SJCRH30 (cell line): ENCODE data around the gene CADM2. TPM values are rescaled to one million over a fixed set of nuclear protein-coding genes. Genes with fewer than 3 reads are reported as not detected.
A peak's percentile ranks its signal among the peaks of the same experiment; 100 is the strongest.
"Not testable (repeated sequence)": the region's sequence is repeated elsewhere in the genome, so short reads cannot be mapped to it uniquely, and the experiment has no call there.

Source experiments
- DNase-seq, 2 experiments: peaks; one replicate each; pipeline ENCODE4 v3.0.0-alpha.2; 2015 to 2020
- H3K27ac ChIP-seq: fragments of 250-450 bp; sonication (Bioruptor Pico); 2 replicates; pipeline ENCODE4 v1.5.1; 2020; ENCODE audit warnings: mild to moderate bottlenecking, moderate library complexity
- H3K27me3 ChIP-seq: fragments of 250-450 bp; sonication (Bioruptor Pico); 2 replicates; pipeline ENCODE4 v1.5.1; 2020; ENCODE audit warnings: mild to moderate bottlenecking, moderate library complexity
- H3K36me3 ChIP-seq: fragments of 250-450 bp; sonication (Bioruptor Pico); 2 replicates; pipeline ENCODE4 v1.5.1; 2020; ENCODE audit warnings: mild to moderate bottlenecking, moderate library complexity
- H3K4me1 ChIP-seq: fragments of 250-450 bp; sonication (Bioruptor Pico); 2 replicates; pipeline ENCODE4 v1.5.1; 2020; ENCODE audit warnings: mild to moderate bottlenecking, moderate library complexity
- H3K4me3 ChIP-seq: fragments of 250-450 bp; sonication (Bioruptor Pico); 2 replicates; pipeline ENCODE4 v1.5.1; 2020; ENCODE audit warnings: mild to moderate bottlenecking, moderate library complexity
- H3K9me3 ChIP-seq: fragments of 250-450 bp; sonication (Bioruptor Pico); replicated peaks from 2 replicates; pipeline ENCODE4 v1.5.1; 2020; ENCODE audit warnings: mild to moderate bottlenecking, moderate library complexity
- total RNA-seq: library from RNA; depleted of rRNA; stranded (reverse); fragments of >200 nt; shearing (Covaris generic); gene quantifications from 2 replicates; pipeline ENCODE4 v1.2.3, GENCODE V29; 2014

CADM2 gene
- total RNA-seq, 1 experiment from 2014 or later = 20.8 TPM

DNA sequence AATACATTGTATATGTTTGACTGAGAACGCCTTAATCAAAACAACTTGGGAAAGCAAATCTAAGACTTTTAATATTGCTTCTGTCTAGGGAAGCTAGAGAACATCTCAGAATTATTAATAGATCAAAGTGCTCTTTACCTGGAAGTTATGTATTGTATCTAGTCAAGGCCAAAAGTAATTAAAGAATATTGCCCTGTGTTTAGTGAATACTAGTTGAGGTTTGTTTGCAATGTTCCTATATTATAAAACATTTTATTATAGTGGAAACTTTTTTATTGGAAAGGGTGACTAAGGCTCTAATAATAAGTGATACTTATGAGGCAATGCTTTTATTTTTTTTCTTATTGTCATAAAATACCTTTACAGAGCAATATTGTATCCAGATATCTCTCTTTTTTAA is 118.2 kb downstream of the CADM2 start:
- no peak for DNase-seq
- H3K9me3 ChIP-seq = no peaks in the 10 kb centered on the region
- no peak overlapping the region for H3K4me3 ChIP-seq
- no peaks in the 10 kb centered on the region for H3K27me3 ChIP-seq
- H3K36me3 ChIP-seq = no peaks in the 10 kb centered on the region
- H3K4me1 ChIP-seq = no peaks in the 10 kb centered on the region
- H3K27ac ChIP-seq = no peak overlapping the region

DNA sequence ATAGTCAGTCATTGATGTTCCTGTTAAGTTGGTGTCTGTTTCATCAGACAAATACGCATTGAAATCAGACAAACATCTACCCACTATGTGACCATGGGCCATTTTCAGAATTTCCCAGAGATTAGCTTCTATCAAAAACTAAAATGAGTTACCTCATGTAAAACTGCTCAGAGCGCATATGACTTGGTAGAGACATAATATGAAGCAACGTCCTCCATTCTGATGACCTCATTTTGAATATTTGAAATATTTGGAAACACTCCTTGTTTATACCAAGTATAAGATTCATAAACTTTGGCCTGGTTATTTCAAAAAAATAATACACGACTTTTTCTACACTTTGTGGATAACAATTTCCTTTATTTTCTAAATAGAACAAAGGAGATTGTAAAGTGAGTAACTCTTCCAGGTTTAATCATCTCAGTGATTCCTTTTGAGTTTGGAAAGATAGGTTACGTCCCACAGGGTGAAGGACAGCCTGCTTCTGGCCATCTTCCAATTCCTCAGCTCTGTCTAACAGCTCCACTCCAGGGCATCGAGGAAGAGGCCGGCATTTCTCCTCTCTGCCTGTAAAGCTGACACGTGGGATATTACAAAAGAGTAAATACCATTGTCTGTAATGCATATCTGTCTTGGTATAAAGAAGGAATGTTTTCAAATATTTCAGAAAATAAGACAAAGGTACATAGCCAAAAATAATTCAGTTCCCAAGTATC is 122.6 kb downstream of the CADM2 start:
- Histone ChIP-seq H3K9me3 (no peaks in the 10 kb centered on the region), H3K36me3 (no peaks in the 10 kb centered on the region), H3K27ac (no peak overlapping the region), H3K4me1 (no peaks in the 10 kb centered on the region), H3K4me3 (no peak overlapping the region), H3K27me3 (no peaks in the 10 kb centered on the region)
- peak; percentile 2 for DNase-seq

DNA sequence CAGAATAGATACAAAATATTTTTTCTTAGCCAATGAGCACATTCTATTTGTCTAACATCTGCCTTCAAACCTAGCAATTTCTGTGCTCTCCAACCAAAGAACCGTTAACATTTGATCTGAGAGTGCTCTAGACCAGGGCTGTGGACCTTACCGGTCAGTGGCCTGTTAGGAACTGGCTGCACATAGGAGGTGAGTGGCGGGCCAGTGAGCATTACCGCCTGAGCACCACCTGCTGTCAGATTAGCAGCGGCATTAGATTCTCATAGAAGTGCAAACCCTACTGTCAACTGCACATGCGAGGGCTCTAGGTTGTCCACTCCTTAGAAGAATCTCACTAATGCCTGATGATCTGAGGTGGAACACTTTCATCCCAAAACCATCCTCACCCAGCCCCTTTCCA is 131.7 kb downstream of the CADM2 start:
- H3K36me3 ChIP-seq = no peaks in the 10 kb centered on the region
- H3K27me3 ChIP-seq = no peaks in the 10 kb centered on the region
- no peak overlapping the region for H3K4me3 ChIP-seq
- no peak overlapping the region for H3K27ac ChIP-seq
- DNase-seq = no peak
- H3K9me3 ChIP-seq = no peaks in the 10 kb centered on the region; the same call in 1 of the 2 replicates
- H3K4me1 ChIP-seq = no peaks in the 10 kb centered on the region

DNA sequence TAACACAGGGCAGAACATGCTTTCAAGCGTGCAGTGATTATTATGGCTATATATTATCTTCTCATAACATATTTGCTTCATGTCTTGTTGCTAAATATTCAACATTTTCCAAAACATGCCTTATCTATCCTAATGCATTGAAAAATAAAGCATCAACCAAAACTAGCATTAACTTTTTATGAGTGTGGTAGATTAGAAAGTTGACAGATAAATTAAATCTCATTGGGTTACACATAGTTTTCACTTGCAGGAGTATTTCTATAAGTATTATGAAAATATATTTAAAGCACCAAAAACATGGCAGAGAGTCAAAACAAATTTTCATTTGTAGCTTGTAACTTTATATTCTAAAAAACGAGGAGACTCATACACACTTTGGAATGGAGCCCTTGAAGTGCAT is 141.5 kb downstream of the CADM2 start:
- Histone ChIP-seq H3K4me1 (no peaks in the 10 kb centered on the region), H3K9me3 (no peaks in the 10 kb centered on the region), H3K4me3 (no peak overlapping the region), H3K27ac (no peak overlapping the region), H3K27me3 (no peaks in the 10 kb centered on the region), H3K36me3 (no peaks in the 10 kb centered on the region)
- DNase-seq = no peak

DNA sequence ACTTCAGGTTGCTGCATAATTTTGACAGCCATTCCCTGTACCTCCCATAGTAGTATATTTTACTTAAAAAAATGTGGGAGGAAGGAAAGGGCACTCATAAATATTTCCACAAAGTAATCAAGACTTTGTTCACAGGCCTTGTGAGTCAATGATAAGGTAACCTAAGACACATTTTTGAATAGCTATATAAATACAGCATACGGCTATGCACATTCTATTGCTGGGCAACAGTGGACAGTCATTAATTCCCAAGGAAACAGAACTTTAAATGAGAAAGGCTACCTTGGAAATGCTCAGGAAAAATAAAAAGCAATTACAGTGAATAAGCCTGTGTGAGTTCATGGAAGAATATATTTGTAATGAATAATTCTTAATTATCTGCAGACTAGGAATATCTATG is 144.0 kb downstream of the CADM2 start:
- no peak for DNase-seq
- Histone ChIP-seq H3K4me1 (no peaks in the 10 kb centered on the region), H3K36me3 (no peaks in the 10 kb centered on the region), H3K9me3 (no peaks in the 10 kb centered on the region), H3K4me3 (no peak overlapping the region), H3K27ac (no peak overlapping the region), H3K27me3 (no peaks in the 10 kb centered on the region)

DNA sequence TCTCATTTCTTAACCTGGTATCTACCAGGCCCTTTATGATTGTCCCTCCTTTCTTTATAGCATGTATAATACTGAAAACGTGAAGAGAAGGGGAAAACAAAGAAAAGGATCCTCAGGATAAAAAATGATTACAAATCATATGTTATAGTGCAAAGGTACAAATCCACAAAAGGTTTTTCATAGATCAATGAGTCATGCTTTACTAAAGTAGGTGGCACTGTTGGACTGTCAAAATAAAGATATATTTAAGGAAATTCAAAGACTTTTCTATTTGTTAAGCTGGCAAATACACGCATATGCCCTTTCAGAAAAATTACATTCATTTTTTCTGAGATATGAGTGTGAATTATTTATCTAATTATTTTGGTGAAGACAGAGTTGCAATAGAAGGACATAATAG is 151.6 kb downstream of the CADM2 start:
- Histone ChIP-seq H3K9me3 (no peaks in the 10 kb centered on the region), H3K4me1 (no peaks in the 10 kb centered on the region), H3K27me3 (no peaks in the 10 kb centered on the region), H3K36me3 (no peaks in the 10 kb centered on the region), H3K4me3 (no peak overlapping the region), H3K27ac (no peak overlapping the region)
- no peak for DNase-seq

DNA sequence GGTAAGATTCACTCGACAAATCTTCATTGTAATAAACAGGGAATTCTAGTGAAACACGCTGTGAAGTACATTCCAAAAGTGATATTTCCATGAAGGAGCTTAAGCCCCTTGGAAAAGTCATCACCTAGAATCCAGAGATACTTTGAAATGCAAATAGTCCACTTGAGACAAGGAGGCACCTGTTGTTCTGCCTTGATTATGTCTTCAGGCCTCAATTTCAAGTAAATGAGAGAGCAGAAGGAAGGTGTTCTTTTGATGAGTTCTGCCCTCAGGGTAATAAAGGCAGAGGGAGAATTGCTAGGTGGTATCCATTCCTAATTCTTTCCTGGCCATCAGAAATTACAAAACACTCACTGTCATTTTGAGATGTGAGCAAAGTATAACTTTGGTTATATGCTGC is 162.1 kb downstream of the CADM2 start:
- Histone ChIP-seq H3K9me3 (no peaks in the 10 kb centered on the region), H3K4me1 (no peaks in the 10 kb centered on the region), H3K36me3 (no peaks in the 10 kb centered on the region), H3K27me3 (no peaks in the 10 kb centered on the region), H3K27ac (no peak overlapping the region), H3K4me3 (no peak overlapping the region)
- no peak for DNase-seq

DNA sequence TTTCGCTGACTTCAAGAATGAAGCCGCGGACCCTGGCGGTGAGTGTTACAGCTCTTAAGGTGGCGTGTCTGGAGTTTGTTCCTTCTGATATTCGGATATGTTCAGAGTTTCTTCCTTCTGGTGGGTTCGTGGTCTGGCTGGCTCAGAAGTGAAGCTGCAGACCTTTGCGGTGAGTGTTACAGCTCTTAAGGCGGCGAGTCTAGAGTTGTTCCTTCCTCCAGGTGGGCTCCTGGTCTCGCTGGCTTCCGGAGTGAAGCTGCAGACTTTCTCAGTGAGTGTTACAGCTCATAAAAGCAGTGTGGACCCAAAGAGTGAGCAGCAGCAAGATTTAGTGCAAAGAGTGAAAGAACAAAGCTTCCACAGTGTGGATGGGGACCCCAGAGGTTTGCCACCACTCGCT is 174.1 kb downstream of the CADM2 start:
- not testable (repeated sequence) for H3K36me3 ChIP-seq, H3K27me3 ChIP-seq, DNase-seq, H3K9me3 ChIP-seq, H3K4me3 ChIP-seq, H3K4me1 ChIP-seq, H3K27ac ChIP-seq

DNA sequence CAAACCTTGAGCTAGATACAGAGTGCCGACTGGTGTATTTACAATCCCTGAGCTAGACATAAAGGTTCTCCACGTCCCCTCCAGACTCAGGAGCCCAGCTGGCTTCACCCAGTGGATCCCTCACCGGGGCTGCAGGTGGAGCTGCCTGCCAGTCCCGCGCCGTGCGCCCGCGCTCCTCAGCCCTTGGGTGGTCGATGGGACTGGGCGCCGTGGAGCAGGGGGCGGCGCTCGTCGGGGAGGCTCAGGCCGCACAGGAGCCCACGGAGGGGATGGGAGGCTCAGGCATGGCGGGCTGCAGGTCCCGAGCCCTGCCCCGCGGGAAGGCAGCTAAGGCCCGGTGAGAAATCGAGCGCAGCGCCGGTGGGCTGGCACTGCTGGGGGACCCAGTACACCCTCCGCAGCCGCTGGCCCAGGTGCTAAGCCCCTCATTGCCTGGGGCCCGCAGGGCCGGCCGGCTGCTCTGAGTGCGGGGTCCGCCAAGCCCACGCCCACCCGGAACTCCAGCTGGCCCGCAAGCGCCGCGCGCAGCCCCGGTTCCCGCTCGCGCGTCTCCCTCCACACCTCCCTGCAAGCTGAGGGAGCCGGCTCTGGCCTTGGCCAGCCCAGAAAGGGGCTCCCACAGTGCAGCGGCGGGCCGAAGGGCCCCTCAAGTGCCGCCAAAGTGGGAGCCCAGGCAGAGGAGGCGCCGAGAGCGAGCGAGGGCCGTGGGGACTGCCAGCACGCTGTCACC is 175.1 kb downstream of the CADM2 start:
- not testable (repeated sequence) for H3K9me3 ChIP-seq, H3K36me3 ChIP-seq, H3K4me3 ChIP-seq, H3K4me1 ChIP-seq, H3K27me3 ChIP-seq, H3K27ac ChIP-seq, DNase-seq

DNA sequence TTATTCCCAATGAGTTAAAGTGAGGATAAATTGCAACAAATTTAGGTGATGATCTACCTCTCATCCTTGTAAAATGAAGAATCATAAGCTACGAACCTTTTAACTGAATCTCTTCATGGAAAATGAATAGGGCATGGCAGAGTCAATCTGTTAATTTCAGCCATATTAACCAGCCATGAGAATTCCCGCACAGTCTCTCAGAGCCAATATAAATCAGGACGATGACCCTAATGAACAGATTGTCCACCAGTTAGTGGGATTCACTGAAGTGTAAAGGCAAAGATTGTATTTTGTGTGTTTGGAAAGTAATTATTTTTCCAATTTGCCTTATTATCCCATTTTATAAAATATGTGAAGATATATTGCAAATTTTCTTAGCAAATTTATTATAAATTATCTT is 183.8 kb downstream of the CADM2 start:
- Histone ChIP-seq H3K4me3 (no peak overlapping the region), H3K4me1 (no peaks in the 10 kb centered on the region), H3K9me3 (no peaks in the 10 kb centered on the region), H3K27me3 (no peaks in the 10 kb centered on the region), H3K36me3 (no peaks in the 10 kb centered on the region), H3K27ac (no peak overlapping the region)
- DNase-seq = no peak

DNA sequence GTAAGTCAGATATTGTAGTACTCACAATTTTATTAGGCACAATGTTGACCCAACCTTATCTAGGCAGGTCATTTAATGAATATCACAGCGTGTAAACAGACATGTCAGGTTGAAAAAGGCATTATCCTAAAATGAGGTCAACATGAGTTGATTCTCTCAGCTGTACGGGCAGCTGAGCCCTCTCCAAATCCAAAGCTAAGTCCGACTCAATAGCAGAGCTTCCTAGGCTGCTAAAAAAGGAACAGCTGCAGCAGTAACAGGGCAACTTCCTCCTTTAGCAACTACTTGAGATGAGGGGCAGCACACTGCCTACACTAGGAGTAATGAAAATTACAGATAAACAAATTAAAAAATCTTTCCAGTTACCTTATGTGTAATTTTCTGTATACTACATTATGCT is 189.2 kb downstream of the CADM2 start:
- H3K4me3 ChIP-seq = no peak overlapping the region
- DNase-seq = peak; percentile 61 to 83
- H3K27ac ChIP-seq = peak overlapping the region; percentile 11
- no peaks in the 10 kb centered on the region for H3K36me3 ChIP-seq
- no peaks in the 10 kb centered on the region for H3K9me3 ChIP-seq
- H3K27me3 ChIP-seq = no peaks in the 10 kb centered on the region
- H3K4me1 ChIP-seq = peaks cover 6% of the 10 kb centered on the region; the same call in 1 of the 2 replicates

DNA sequence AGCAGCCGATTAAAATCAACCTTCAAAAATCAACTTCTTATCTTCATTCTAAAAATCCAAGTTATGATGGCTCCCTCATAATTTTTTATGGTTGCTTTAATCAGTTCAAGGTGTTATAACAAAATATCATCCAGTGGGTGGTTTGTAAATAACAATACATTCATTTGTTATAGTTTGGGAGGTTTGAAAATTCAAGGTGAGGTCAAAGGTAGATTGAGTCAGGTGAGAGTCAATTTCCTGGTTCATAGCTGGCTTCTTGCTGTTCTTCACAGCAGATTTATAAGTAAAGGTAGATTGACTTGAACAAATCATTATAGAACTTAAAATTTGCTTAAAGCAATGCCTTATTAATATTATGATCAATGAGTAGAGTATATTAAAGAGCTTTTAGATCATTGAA is 192.8 kb downstream of the CADM2 start:
- H3K9me3 ChIP-seq = no peaks in the 10 kb centered on the region
- H3K27ac ChIP-seq = no peak overlapping the region
- DNase-seq = no peak

DNA sequence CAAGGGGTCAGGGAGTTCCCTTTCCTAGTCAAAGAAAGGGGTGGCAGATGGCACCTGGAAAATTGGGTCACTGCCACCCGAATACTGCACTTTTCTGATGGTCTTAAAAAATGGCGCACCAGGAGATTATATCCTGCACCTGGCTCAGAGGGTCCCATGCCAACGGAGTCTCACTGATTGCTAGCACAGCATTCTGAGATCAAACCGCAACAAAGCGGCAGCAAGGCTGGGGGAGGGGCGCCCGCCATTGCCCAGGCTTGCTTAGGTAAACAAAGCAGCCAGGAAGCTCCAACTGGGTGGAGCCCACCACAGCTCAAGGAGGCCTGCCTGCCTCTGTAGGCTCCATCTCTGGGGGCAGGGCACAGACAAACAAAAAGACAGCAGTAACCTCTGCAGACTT is 194.5 kb downstream of the CADM2 start:
- not testable (repeated sequence) for H3K4me3 ChIP-seq, H3K4me1 ChIP-seq, H3K36me3 ChIP-seq, H3K27ac ChIP-seq, H3K9me3 ChIP-seq, DNase-seq, H3K27me3 ChIP-seq

More for the DNA sequence above, 192.8 kb downstream of the CADM2 start:
- Histone ChIP-seq H3K4me3 (no peak overlapping the region), H3K4me1 (peaks cover 6% of the 10 kb centered on the region; the same call in 1 of the 2 replicates), H3K36me3 (no peaks in the 10 kb centered on the region), H3K27me3 (no peaks in the 10 kb centered on the region)

DNA sequence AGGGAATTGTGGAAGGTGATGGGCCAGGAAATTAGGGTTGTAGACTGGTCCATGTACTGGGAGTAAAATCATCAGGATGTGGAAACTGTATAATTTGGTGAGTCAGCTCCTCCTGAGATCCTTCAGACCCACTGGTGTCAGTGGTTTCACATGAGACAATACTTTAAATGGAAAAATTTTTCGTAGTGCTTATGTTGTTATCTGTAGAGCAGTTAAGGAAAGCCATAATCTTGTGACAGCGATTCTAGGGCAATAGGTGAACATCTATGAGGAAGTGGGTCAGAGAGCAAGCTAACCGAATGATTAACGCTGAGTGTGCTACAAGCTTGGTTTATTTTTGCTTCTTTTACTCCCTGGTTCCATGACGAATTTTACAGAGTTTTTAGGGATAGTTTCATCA is 200.6 kb downstream of the CADM2 start:
- no peak overlapping the region for H3K4me3 ChIP-seq
- H3K9me3 ChIP-seq = no peaks in the 10 kb centered on the region
- DNase-seq = no peak
- no peaks in the 10 kb centered on the region for H3K27me3 ChIP-seq
- no peaks in the 10 kb centered on the region for H3K4me1 ChIP-seq
- H3K36me3 ChIP-seq = no peaks in the 10 kb centered on the region
- H3K27ac ChIP-seq = no peak overlapping the region

DNA sequence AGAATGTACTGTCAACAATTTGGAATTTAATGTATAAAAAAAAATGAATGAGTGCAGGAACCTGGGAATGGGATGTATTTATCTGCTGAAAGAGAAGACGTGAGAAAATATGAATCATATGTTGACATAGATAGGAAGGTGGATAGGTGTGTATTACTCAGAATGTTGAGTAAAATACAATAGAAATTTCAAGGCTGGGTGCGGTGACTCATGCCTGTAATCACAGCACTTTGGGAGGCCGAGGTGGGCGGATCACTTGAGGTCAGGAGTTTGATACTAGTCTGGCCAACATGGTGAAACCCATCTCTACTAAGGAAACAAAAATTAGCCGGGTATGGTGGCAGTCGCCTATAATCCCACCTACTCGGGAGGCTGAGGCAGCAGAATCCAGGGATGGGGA is 202.8 kb downstream of the CADM2 start:
- H3K27ac ChIP-seq = no peak overlapping the region
- no peak for DNase-seq
- no peaks in the 10 kb centered on the region for H3K27me3 ChIP-seq
- no peaks in the 10 kb centered on the region for H3K4me1 ChIP-seq
- H3K36me3 ChIP-seq = no peaks in the 10 kb centered on the region
- H3K4me3 ChIP-seq = no peak overlapping the region
- H3K9me3 ChIP-seq = no peaks in the 10 kb centered on the region

DNA sequence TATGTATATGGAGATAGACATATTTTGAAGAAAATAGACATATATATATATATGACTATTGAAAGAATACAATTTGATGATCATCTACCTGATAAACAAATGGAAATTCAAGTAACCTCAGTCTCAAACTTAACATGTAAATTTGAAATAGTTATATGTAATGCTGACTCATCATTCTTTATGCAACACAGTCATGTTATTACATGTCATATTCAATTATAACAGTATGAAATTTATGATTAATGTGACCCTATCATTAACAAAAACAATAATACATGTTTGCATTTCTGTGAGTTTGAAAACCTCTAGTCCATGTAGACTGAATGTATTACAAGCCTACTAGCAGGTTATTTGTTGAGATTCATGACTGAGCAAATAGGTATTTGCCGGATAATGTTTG is 204.1 kb downstream of the CADM2 start:
- Histone ChIP-seq H3K36me3 (no peaks in the 10 kb centered on the region), H3K27ac (no peak overlapping the region), H3K4me3 (no peak overlapping the region), H3K27me3 (no peaks in the 10 kb centered on the region), H3K4me1 (no peaks in the 10 kb centered on the region), H3K9me3 (no peaks in the 10 kb centered on the region)
- no peak for DNase-seq
